ENCODE data around the gene FBXL13.
"Not testable (repeated sequence)": the region's sequence is repeated elsewhere in the genome, so short reads cannot be mapped to it uniquely, and the experiment has no call there.

DNA sequence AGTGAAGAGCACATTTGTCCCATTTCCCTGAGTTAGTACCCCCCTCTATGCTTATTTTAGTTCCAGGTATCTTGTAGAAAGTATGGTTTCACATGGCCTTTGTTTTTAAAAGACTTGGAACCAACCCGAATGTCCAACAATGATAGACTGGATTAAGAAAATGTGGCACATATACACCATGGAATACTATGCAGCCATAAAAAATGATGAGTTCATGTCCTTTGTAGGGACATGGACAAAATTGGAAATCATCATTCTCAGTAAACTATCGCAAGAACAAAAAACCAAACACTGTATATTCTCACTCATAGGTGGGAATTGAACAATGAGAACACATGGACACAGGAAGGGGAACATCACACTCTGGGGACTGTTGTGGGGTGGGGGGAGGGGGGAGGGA is 21.0 kb upstream of the FBXL13 start:
- TF ChIP-seq, protein P1, sequence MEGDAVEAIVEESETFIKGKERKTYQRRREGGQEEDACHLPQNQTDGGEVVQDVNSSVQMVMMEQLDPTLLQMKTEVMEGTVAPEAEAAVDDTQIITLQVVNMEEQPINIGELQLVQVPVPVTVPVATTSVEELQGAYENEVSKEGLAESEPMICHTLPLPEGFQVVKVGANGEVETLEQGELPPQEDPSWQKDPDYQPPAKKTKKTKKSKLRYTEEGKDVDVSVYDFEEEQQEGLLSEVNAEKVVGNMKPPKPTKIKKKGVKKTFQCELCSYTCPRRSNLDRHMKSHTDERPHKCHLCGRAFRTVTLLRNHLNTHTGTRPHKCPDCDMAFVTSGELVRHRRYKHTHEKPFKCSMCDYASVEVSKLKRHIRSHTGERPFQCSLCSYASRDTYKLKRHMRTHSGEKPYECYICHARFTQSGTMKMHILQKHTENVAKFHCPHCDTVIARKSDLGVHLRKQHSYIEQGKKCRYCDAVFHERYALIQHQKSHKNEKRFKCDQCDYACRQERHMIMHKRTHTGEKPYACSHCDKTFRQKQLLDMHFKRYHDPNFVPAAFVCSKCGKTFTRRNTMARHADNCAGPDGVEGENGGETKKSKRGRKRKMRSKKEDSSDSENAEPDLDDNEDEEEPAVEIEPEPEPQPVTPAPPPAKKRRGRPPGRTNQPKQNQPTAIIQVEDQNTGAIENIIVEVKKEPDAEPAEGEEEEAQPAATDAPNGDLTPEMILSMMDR (IDR thresholded peaks at IDR 0.05), result not testable (repeated sequence)
- not testable (repeated sequence) for TF ChIP-seq POLR2A (IDR thresholded peaks at IDR 0.05)
